ENCODE results near the gene SHANK2. TPM values are rescaled to one million over a fixed set of nuclear protein-coding genes. Genes with fewer than 3 reads are reported as not detected.

Gene SHANK2
- total RNA-seq, 1 experiment from 2014 or later = not detected

DNA sequence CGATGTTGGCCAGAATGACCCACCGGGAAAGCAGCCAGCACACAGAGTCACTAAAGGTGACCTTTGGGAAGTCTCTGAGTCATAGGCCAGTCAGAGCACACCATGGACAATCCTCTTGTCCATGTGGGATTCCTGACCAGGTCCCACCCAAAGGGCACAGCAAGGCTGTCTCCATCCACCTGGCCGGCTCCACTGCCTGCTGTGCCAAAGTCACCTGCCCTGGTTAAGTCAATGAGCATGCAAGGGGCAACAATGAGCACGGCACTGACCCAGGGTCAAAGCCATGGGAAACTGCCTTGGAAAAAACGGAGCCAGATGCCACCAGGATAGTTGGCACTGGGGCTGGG, 49.8 kb downstream of the SHANK2 start:
- DNase-seq (ENCODE audit: low spot score) = no peak

Other genes starting within 250 kb of the SHANK2 start
- gene DHCR7, start 195.8 kb upstream of the SHANK2 start, total RNA-seq (2014; rRNA removed; shearing (Covaris generic)) = 46.5 and 47.4 TPM in 2 replicates
- 19.3 and 35.4 TPM in 2 replicates for gene NADSYN1, start 200.6 kb upstream of the SHANK2 start, total RNA-seq (2014; rRNA removed; shearing (Covaris generic))